HG03439 (cell line): ENCODE measurements around the gene TCEA2.
"Not testable (repeated sequence)": the region's sequence is repeated elsewhere in the genome, so short reads cannot be mapped to it uniquely, and the experiment has no call there.

Experiments used
- ATAC-seq: cut with Tn5 transposase; IDR thresholded peaks from one replicate; pipeline ENCODE4 v1.9.1; 2021; ENCODE audit warnings: mild to moderate bottlenecking, moderate library complexity; ENCODE audit not compliant: unreplicated experiment

The TCEA2 gene

GRCh38 chr20:64076061-64076997 lies 13.3 kb downstream of the TCEA2 start:
- no peak for ATAC-seq

DNA sequence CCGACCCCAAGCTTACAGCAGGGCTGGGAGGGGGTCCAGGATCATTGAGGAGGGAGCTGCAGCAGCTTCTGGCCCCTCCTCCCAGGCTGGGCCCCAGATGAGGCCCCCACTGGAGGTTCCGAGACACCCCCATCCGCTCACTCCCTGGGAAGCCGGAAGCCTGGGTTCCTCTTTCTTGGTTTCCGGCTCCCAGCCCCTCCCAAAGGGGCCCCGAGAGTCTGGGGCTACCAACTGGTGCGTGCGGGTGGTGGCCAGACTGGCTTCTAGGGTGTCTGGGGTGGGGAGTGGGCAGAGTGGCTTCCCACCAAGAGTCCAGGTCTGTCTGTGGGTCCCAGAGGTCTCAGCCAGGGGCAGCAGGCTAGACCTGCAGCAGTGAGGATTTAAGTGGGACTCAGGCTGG lies 14.1 kb downstream of the TCEA2 start:
- no peak for ATAC-seq

GRCh38 chr20:64077541-64077875 lies 14.5 kb downstream of the TCEA2 start:
- ATAC-seq: no peak

GRCh38 chr20:64077876-64078551 lies 15.0 kb downstream of the TCEA2 start:
- ATAC-seq: no peak

DNA sequence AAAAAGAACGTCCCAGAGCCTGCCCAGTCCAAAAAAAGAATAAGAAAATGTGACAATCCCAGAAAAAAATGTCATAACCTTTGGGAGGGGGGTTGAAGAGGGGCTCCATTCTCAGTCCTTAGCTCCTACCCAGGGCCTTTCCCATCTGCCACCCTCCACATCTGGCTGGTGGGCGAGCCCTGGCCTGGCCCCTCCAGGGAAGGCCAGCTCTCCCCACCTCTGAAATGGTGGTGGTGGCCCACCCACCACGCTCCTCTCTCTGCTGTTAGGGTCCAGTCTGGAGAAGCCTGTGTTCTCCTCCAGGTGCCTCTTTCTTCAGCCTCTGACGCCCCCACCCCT lies 15.9 kb downstream of the TCEA2 start:
- no peak for ATAC-seq

DNA sequence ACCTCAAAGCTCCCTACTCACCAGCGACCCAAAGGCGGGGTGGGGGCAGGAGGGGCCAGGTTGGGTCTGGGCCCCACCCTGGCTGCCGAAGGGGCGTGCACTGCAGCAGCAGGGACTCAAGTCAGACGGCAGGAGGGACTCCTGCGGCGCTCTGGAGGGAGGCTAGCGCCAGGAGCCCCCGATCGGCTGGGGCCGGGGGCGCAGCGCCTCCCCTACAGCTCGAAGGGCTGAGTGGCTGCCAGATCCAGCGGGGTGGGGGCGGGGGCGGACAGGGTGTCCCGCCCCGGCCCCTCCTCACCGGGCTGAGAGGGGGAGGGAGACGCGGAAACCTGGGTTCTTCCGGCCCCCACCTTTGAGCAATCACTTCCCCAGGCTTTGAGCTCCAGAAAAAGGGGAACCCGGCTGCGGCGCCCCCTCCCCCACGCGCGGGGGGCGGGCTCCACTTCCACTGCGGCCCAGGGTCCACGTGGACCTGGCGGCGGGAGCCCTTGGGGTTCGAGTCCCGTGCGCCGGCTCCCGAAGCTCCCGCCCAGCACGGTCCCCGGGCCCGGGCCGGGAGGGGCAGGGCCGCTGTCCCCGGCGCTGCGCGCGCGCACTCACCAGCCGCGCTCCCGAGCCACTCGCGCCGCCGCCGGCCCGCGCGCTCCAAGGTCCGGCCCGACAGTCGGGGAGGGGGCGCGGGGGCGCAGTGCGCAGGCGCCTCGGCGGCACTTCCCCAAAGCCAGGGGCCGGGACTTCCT lies 16.4 kb downstream of the TCEA2 start, which contains the start of gene RGS19:
Gene RGS19 (minus strand): TSS at position 246 of the 740 bp plus-strand sequence. CDS start 2,632 bp downstream, outside the sequence.
- peak; percentile 38 for ATAC-seq

DNA sequence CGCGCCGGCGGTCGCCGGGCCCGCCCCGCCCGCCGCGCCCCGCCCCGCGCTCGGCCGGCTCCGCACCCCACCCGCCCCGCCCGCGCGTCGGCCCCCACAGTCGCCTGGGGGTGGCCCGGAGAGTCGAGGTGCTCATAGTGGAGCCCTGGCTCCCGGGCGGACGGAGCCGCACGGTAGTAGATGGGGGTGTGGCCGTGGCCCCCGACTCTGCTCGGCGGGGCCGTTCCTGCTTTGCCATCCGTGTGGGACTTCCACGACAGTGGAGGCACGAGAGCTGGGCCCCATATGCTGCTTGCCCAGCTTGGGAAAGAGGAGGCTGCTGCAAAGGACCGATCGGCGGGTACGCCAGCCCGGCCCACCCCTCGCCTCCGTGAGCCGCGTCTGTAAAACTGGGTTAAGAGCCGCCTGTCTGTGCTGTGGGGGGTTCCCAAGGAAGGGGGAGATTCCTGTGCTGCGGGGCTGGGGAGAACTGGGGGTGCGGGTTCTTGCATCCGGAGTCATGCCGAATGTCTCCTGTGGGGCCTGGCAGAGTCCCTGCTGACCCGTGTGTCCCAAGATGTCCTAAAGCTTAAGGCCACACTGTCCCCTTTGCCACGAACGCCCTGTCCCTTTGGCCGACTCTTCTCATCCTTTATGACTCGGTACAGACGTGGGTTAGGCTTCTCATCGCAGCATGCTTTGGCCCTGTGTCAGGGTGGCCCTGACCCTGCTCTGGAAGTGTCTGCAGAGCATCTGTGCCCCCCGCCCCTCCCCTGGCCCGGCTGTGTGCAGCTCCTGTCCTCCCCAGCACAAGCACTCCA lies 17.2 kb downstream of the TCEA2 start, which contains the start of gene OPRL1:
Gene OPRL1 (plus strand): TSS at position 70 of the 800 bp plus-strand sequence. CDS start 12,639 bp downstream, outside the sequence.
- no peak for ATAC-seq

GRCh38 chr20:64080813-64081623 lies 18.0 kb downstream of the TCEA2 start:
- no peak for ATAC-seq

DNA sequence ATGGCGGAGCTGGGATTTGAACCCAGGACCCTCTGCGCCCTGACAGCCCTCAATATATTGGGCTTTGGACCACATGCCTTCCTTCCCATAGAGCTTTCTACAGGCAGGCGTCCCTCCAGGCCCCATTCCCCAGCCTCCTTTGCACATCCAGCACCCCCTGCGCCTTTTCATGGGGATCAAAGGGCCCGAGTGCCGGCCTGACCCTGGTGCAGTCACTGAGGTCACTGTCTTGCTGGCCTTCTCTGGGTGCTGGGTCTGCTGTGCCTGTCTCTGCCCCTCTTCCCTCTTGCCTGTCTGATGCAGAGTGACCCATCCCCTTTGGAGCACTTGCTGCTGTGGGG lies 18.6 kb downstream of the TCEA2 start:
- ATAC-seq: no peak

DNA sequence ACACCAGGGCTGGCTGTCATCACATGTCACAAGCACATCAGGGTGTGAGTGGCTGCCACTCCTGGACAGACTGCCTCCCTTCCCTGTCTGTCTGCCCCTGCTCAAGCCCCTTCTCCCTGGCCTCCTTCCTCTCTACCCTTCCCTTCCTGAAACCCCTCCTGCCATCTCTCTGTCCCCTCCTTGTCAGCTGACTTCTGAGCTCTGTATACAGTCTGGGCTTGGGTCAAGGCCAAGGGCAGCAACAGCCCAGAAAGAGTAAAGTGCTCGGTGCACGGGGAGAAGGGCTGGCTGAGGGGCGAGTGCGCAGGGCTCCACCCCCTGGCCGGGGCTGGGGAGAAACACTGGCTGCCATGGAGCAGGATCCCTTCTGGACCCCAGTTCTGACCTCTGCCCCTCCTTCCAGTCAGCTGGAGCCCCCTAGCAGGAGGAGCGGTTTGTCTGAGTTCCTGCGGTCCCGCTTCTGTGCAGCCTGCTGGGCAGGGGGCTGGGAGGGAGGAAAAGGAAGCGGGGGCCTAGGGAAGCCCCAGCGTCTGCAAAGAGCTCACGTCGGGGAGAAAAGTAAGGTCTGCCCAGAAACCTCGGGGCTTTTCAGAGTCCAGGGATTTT lies 19.2 kb downstream of the TCEA2 start:
- ATAC-seq: no peak

DNA sequence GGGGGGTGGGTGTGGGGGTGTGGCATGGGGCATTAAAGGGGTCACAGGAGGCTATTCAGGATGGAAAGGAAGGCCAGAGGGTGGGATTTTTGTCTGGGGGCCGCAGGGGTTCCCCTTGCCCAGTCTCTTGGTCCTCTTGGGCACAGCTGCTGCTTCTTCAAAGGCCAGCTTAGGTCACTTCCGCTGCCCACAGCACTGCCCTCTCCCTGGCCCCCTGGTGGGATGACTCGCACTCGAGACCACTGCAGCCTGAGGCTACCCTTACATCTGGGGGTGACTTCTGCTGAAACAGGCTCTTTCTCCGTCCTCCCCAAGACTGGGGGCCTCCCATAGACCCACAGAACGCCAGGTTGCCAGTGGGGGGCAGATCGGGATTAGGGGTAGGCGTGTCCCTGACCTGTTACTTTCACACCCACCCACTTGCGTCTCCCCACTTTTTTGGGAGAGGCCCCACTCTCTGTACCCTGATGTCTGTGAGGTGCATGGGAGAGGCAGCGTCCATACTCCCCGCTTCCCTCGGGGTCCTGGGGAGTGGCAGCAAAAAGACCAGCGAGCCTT lies 19.9 kb downstream of the TCEA2 start:
- ATAC-seq: no peak

DNA sequence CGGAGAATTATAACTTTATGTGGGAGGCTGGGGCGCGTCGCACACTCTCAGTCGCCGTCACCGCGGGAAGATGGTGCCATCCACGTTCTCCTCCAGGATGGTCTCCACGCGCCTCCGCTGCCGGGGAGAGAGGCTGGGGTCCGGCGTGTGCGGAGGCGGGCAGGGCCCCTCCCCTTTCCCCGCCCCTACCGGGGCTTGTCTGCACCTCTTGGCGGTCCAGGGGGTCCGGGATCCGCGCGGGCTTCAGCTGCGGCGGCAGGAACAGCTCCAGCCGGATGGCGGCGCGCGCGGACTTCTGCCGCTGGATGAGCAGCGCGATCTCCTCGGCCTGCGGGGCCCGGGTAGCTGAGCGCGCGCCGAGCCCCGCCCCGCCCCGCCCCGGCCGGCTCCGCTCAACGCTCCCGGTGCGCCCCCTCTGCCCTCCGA lies 20.4 kb downstream of the TCEA2 start:
- ATAC-seq: no peak

- ATAC-seq: no peak
These were observed 21.0 kb downstream of the TCEA2 start, which contains the start of gene LKAAEAR1 for GRCh38 chr20:64083804-64084684. Gene LKAAEAR1, minus strand, starts transcription at chr20:64084398. Its CDS starts 179 bp downstream, at chr20:64084219.

DNA sequence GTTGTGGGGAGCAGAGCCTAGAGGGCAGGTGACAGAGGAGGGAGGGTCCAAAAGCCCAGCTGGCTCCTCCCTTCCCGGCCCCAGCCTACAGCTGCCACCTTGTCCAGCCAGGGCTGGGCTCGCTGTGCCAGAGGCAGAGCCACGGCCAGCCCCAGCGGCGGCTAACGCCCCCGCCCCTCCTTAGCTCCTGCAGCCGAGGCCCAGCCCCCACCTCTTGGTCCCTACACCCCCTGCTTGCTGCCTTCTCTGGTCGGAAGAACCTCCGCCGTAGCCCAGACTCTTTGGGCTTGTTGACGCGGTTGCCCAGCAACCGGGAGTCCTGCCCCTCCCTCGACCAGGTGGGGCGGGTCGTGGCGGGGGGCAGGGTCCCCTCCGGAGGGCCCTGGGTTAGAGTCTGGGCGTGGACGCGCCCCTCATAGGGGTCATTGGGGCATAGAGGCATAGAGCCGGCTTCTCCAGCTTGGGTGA lies 21.7 kb downstream of the TCEA2 start:
- no peak for ATAC-seq

DNA sequence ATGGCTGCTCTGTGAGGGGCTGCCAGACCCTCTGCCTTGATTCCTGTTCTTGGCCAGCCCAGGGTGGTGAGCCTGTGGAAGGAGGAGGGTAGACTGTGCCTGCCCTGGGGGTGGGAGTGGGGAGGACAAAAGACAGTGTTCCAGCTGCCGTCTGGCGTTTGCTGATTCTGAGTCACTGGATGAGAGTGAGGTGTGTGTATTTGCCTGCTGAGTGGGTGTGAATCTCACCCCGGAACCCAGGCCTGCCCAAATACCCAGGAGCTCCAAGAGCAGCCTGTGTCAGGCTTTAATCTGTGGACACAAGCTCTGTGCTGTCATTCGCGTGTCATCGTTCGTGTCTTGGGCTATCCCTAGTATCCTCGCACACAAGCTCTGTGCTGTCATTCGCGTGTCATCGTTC lies 23.8 kb downstream of the TCEA2 start:
- no peak for ATAC-seq

DNA sequence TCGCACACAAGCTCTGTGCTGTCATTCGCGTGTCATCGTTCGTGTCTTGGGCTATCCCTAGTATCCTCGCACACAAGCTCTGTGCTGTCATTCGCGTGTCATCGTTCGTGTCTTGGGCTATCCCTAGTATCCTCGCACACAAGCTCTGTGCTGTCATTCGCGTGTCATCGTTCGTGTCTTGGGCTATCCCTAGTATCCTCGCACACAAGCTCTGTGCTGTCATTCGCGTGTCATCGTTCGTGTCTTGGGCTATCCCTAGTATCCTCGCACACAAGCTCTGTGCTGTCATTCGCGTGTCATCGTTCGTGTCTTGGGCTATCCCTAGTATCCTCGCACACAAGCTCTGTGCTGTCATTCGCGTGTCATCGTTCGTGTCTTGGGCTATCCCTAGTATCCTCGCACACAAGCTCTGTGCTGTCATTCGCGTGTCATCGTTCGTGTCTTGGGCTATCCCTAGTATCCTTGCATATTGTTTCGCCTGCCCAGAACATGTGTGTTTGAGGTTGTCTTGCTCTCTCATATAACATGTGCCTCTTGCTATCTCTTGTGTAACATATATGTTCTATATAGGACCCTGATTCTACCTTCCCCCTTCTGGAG lies 24.3 kb downstream of the TCEA2 start:
- ATAC-seq: not testable (repeated sequence)

DNA sequence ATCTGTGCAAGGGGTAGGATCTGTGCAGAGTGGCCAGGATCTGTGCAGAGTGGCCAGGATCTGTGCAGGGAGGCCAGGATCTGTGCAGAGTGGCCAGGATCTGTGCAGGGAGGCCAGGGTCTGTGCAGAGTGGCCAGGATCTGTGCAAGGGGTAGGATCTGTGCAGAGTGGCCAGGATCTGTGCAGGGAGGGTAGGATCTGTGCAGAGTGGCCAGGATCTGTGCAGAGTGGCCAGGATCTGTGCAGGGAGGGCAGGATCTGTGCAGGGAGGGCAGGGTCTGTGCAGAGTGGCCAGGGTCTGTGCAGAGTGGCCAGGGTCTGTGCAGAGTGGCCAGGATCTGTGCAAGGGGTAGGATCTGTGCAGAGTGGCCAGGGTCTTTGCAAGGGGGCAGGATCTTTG lies 25.6 kb downstream of the TCEA2 start:
- not testable (repeated sequence) for ATAC-seq
